ENCODE data around the gene MEI4. TPM values are rescaled to one million over a fixed set of nuclear protein-coding genes. Genes with fewer than 3 reads are reported as not detected.
"Not testable (repeated sequence)": the region's sequence is repeated elsewhere in the genome, so short reads cannot be mapped to it uniquely, and the experiment has no call there.

Gene MEI4
- total RNA-seq, 1 donor from 2014 or later, result 1.9 TPM

DNA sequence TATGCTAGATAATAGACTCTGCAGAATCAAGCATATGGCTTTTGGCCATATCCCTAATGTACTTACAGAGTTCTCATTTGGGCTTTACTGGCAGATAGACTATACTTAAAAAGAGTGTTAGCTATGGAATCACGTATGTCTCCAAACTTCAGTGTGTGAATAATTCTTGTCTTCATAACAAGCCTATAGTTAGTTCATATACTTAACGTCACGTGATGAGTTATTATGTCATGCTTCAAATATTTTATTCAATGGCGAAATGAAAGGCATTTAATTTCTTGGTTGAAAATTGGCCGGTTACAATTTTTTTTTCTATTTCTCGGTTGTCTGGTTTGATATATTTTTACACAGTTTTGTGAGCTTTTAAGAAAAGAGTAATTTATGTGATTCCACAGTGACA is 62.7 kb downstream of the MEI4 start:
- no peak overlapping the region for H3K4me3 Mint-ChIP-seq (ENCODE audit: low read depth)
- no peaks in the 10 kb centered on the region for H3K27me3 Mint-ChIP-seq
- H3K4me1 Mint-ChIP-seq (ENCODE audit: low read depth), result no peaks in the 10 kb centered on the region
- H3K27ac Mint-ChIP-seq, result no peak overlapping the region
- DNase-seq (ENCODE audit: low spot score, unreplicated experiment), result no peak
- peaks cover 3% of the 10 kb centered on the region for H3K9me3 Mint-ChIP-seq (ENCODE audit: low read depth)
- H3K36me3 Mint-ChIP-seq (ENCODE audit: insufficient read depth), result no peaks in the 10 kb centered on the region
- TF ChIP-seq, protein P1, sequence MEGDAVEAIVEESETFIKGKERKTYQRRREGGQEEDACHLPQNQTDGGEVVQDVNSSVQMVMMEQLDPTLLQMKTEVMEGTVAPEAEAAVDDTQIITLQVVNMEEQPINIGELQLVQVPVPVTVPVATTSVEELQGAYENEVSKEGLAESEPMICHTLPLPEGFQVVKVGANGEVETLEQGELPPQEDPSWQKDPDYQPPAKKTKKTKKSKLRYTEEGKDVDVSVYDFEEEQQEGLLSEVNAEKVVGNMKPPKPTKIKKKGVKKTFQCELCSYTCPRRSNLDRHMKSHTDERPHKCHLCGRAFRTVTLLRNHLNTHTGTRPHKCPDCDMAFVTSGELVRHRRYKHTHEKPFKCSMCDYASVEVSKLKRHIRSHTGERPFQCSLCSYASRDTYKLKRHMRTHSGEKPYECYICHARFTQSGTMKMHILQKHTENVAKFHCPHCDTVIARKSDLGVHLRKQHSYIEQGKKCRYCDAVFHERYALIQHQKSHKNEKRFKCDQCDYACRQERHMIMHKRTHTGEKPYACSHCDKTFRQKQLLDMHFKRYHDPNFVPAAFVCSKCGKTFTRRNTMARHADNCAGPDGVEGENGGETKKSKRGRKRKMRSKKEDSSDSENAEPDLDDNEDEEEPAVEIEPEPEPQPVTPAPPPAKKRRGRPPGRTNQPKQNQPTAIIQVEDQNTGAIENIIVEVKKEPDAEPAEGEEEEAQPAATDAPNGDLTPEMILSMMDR (IDR thresholded peaks at IDR 0.05; ENCODE audit: unreplicated experiment), result no peak

DNA sequence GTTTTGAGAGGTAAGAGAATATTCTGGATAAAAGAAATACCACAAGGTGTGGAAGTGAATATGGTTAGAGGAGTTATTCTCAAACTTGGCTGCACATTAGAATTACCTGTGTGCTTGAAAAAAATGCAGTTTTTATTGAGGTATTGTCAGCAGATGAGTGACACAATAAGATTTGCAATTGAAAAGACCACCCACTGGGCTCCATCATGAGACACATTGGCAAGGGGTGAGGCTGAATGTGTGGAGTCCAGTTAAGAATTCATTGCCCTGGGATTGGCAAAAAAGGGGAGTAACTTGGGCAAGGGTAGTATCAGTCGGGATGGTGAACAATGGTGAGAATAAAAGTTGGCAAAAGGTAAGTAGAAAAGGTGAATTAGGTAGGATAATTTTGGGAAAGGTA is 63.5 kb downstream of the MEI4 start:
- peaks cover 3% of the 10 kb centered on the region for H3K9me3 Mint-ChIP-seq (ENCODE audit: low read depth)
- no peaks in the 10 kb centered on the region for H3K27me3 Mint-ChIP-seq
- no peaks in the 10 kb centered on the region for H3K4me1 Mint-ChIP-seq (ENCODE audit: low read depth)
- no peak overlapping the region for H3K4me3 Mint-ChIP-seq (ENCODE audit: low read depth)
- no peaks in the 10 kb centered on the region for H3K36me3 Mint-ChIP-seq (ENCODE audit: insufficient read depth)
- TF ChIP-seq, protein P1 (IDR thresholded peaks at IDR 0.05; ENCODE audit: unreplicated experiment), result no peak
- no peak overlapping the region for H3K27ac Mint-ChIP-seq
- DNase-seq (ENCODE audit: low spot score, unreplicated experiment), result no peak

DNA sequence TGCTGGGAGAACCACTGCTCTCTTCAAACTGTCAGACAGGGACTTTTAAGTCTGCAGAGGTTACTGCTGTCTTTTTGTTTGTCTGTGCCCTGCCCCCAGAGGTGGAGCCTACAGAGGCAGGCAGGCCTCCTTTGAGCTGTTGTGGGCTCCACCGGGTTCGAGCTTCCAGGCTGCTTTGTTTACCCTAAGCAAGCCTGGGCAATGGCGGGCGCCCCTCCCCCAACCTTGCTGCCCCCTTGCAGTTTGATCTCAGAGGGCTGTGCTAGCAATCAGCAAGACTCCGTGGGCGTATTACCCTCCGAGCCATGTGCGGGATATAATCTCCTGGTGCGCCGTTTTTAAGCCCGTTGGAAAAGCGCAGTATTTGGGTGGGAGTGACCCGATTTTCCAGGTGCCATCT is 83.2 kb downstream of the MEI4 start:
- H3K27ac Mint-ChIP-seq; H3K4me3 Mint-ChIP-seq (ENCODE audit: low read depth); H3K4me1 Mint-ChIP-seq (ENCODE audit: low read depth); DNase-seq (ENCODE audit: low spot score, unreplicated experiment); H3K36me3 Mint-ChIP-seq (ENCODE audit: insufficient read depth); H3K27me3 Mint-ChIP-seq: not testable (repeated sequence)
- peaks cover 50% of the 10 kb centered on the region for H3K9me3 Mint-ChIP-seq (ENCODE audit: low read depth)

DNA sequence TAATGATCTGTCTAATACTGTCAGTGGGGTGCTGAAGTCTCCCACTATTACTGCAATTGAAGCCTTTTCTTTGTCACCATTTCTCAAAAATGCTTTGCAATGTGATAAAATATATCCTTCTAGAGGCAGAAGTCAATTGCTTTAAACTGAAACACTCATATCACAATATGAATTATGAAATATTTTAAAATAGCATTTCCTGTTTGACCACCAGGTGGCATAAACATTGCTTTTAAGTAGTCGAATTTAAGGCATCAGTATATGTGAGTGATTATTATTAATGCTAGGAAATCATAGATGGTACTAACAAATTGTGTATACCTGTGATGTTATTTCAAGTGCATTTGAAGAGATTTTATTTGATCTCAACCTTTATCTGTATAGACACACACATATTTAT is 87.5 kb downstream of the MEI4 start:
- DNase-seq (ENCODE audit: low spot score, unreplicated experiment), result no peak
- peaks cover 9% of the 10 kb centered on the region for H3K36me3 Mint-ChIP-seq (ENCODE audit: insufficient read depth)
- H3K27me3 Mint-ChIP-seq, result no peaks in the 10 kb centered on the region
- no peaks in the 10 kb centered on the region for H3K4me1 Mint-ChIP-seq (ENCODE audit: low read depth)
- no peak overlapping the region for H3K4me3 Mint-ChIP-seq (ENCODE audit: low read depth)
- no peak overlapping the region for H3K27ac Mint-ChIP-seq
- TF ChIP-seq, protein P1 (IDR thresholded peaks at IDR 0.05; ENCODE audit: unreplicated experiment), result peak; percentile 55
- peaks cover 43% of the 10 kb centered on the region for H3K9me3 Mint-ChIP-seq (ENCODE audit: low read depth)

DNA sequence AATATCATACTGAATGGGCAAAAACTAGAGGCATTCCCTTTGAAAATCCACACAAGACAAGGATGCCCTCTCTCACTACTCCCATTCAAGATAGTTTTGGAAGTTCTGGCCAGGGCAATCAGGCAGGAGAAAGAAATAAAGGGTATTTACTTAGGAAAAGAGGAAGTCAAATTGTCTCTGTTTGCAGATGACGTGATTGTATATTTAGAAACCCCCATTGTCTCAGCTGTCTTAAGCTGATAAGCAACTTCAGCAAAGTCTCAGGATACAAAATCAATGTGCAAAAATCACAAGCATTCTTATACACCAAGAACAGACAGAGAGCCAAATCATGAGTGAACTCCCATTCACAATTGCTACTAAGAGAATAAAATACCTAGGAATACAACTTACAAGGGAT is 99.3 kb downstream of the MEI4 start:
- not testable (repeated sequence) for H3K36me3 Mint-ChIP-seq (ENCODE audit: insufficient read depth); H3K4me3 Mint-ChIP-seq (ENCODE audit: low read depth); DNase-seq (ENCODE audit: low spot score, unreplicated experiment); H3K27ac Mint-ChIP-seq; H3K4me1 Mint-ChIP-seq (ENCODE audit: low read depth); H3K27me3 Mint-ChIP-seq
- peaks cover 41% of the 10 kb centered on the region for H3K9me3 Mint-ChIP-seq (ENCODE audit: low read depth)

DNA sequence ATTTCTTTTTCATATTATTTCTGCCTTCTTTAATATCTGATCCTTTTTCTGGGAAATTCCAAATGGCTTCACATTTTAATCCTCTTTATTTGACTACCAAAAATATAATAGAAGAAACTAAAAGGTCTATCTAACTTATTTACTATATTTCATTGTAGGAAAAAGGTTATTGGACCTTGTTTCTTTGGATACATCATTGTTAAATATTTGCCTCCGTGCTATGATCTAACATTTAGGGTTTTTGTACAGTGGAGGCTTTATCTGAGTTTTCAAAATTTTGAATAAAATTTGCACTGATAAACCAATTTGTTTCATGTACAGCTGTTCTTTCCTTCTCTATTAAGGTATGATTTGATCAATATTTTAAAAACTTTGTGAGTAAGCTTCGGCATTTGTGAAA is 109.5 kb downstream of the MEI4 start:
- no peak for DNase-seq (ENCODE audit: low spot score, unreplicated experiment)
- TF ChIP-seq, protein P1 (IDR thresholded peaks at IDR 0.05; ENCODE audit: unreplicated experiment), result no peak
- peaks cover 8% of the 10 kb centered on the region for H3K4me1 Mint-ChIP-seq (ENCODE audit: low read depth)
- H3K9me3 Mint-ChIP-seq (ENCODE audit: low read depth), result peaks cover 4% of the 10 kb centered on the region
- no peak overlapping the region for H3K27ac Mint-ChIP-seq
- no peaks in the 10 kb centered on the region for H3K27me3 Mint-ChIP-seq
- H3K36me3 Mint-ChIP-seq (ENCODE audit: insufficient read depth), result no peaks in the 10 kb centered on the region
- no peak overlapping the region for H3K4me3 Mint-ChIP-seq (ENCODE audit: low read depth)
